GM18870 (cell line): Measurements from ENCODE around the gene CALCA.

Experiments used
- ATAC-seq: cut with Tn5 transposase; IDR thresholded peaks from one replicate; pipeline ENCODE4 v1.9.1; 2021; ENCODE audit warnings: moderate library complexity; ENCODE audit not compliant: unreplicated experiment

CALCA gene

DNA sequence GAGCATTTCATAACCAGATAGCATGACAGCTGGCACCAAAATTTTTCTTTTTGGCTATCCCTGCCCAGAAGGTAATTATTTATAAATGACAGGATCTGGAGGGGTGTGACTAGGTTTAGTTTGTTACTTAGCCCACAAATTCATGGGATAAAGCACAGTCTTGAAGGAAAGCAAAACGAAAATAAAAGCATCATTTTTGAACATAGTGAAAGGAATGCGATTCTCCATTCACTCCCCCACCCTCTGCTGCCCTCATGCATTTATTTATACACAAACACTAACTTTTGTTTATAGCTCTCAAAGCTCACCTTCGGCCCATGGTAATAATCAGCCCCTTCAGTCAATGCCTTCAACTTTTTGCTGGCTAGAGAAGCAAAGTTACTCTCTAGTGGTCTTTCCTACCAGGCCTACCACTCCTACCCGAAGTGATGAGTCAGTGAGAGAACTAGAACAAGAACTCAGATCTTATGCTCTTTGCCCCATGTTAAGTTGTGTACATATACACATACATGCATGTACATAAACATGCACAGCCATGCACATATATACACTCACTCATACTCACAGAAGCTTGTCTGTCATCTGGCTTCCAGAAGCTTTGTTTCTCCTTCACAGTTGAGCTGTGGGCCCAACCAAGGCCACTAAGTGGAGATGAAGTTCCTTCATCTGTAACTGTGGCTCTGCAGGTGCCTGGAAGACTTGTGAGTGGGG lies 22.6 kb downstream of the CALCA start:
- no peak for ATAC-seq

DNA sequence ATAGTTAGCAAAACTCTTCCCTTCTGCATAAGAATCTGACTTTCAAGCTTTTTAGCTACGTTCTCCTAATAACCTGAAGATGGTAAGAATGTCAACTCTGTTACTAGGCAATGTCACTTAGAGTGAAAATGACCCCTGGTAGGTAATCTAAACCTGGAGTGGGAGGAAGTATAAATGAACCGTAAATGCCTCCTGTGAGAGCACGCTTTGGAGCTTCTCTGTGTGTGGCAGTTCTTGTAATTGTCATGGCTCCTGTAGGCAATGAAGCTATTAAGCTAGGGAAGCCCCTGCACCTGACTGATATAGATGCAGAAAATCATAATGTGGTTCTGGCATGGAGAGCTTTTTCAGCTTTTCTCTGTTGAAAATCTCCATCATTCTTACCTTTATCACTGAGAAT lies 29.4 kb downstream of the CALCA start:
- ATAC-seq, result no peak

DNA sequence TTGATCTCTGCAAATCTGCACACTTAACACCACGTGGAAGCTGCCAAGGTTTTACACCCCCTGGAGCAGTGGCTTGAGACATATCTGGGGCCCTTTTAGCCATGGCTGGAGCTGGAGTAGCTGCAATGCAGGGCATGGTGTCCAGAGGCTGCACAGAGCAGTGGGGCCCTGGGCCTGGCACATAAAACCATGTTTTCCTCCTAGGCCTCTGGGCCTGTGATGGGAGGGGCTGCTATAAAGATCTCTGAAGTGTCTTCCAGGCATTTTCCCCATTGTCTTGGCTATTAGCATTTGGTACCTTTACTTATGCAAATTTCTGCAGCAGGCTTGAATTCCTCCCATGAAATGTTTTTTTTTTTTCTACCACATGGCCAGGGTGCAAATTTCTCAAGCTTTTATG lies 33.2 kb downstream of the CALCA start:
- no peak for ATAC-seq

DNA sequence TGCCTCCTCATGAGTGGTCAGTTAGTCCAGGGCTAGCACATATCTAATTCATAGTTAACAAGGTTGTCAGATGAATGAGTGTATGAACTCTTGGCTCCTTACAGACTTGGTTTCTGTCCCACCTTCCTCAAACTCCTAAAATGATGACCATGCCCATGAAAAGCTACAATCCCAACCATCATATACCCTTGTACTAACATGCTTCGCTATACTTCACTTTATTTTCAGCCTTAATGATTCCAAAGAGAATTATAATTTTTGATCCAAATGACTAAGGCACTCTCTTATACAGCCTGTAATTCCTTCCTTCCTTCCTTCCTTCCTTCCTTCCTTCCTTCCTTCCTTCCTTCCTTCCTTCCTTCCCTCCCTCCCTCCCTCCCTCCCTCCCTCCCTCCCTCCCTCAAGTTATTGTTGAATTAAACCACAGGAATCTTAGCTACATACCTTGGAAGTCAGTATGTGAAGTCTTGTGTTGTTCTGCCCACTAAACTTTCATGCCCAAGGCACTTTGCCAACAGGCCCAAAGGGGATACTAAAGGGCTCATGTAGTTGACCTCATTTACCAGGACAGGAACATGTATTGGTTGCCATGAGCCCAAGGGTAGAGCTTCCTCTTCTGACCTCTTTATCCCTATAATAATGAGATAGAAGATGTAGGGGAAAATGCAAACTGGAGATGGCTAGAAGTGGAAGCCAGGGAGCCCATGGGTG lies 37.4 kb downstream of the CALCA start:
- ATAC-seq, result no peak

DNA sequence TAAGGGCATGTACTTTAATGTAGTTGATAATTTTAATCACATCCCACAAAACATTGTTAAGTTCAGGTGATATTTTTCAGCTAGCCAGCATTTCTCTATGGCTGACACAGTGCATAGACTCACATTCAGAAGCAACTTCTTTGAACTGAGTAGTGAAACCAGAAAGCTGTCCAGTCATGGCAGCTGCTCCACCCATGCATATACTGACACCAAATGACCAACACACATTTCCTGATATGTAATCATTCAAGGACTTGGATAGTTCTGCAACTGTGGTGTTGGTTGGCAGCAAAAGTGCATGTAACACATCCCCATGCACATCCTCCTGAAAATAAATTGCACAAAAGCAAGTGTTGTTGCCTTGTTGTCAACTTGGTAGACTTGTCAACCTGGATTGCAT lies 39.7 kb downstream of the CALCA start:
- ATAC-seq, result no peak

DNA sequence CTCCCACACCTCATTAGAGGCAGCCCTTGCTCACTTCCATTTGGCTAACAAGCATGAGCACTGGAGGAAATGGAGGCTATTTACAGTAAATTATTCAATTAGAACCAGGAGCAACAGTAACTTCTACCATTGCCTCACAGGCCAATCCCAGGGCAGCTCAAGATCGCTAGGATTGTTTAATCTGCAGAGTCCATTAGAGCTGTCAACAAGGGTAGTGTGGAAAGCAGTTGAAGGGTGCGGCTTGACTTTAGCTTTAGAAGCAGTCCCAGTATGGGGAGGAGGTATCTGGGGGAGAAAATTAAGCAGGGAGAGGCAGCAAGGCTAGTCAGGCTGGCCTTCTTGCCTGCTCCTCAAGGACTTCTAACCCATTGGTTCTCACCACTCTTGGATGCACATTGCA lies 41.8 kb downstream of the CALCA start:
- no peak for ATAC-seq

DNA sequence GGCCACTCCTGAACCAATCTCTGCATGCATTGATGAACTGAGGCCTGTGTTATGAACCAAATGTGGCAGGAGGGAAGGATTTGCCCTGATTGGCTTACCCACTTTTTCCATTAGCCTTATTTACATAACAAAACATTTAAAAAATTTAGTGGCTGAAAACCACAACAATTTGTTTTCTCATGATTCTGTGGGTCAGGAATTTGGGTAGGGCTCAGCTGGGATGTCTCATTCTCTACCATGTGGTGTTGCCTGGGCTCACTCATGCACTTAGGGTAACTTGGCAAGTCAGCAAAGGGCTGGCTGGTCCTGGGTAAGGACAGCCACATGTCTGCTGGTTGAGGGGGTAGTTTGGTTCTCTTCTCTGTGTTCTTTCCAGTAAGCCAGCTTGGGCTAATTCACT lies 45.0 kb downstream of the CALCA start:
- ATAC-seq, result no peak

DNA sequence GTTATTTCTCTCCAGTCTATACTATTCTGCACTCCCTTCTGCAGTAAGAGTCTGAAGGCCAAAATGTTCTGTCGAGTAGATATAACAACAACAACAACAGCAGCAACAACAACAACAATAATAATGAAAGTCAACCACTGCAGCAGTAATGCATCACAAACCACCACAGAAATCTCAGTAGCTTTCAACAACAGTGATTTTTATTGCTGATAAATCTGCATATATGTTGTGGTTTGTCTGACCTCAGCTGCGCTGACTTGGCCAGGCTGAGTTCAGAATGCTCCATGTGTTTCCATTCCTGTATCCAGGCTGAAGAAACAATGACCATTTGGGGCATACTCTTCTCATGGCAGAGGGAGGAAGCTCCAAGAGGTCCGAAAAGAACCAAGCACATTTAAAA lies 47.8 kb downstream of the CALCA start:
- no peak for ATAC-seq
